Measurements from ENCODE around the gene CNTNAP5. TPM values are rescaled to one million over a fixed set of nuclear protein-coding genes. Genes with fewer than 3 reads are reported as not detected.

CNTNAP5 gene
- total and polyA plus RNA-seq, 7 experiments from 2014 or later: not detected

DNA sequence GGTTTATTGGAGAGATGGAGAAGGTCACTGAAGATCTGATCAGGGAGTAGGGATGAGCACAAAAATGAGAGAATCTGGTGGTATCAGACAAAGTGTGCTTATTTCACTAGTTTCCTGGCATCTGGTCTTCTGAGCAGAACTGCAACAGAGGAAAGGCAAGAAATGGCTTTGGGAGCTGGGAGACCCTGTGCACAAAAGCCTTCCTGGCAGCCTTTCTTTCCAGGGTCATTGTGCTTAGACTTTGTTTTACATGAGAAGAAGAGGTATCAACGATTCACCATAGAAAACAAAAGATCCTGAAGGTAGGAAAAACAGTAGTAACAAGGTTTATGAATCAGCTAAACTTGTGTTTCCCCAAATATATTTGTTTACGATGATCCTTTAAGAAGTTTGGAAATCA, 162.9 kb downstream of the CNTNAP5 start:
- ChIA-PET POLR2A (no interaction called here), CTCF (no interaction called here)
- Histone ChIP-seq H3K27me3 (ENCODE audit: control insufficient read depth in 2 of 2, insufficient read depth in 2 of 2, low read length in 2 of 2) (no peaks in the 10 kb centered on the region), H3K4me3 (ENCODE audit: low read length) (no peak overlapping the region), H3K36me3 (ENCODE audit: control insufficient read depth in 2 of 3, insufficient read depth in 3 of 3, low read length in 3 of 3) (no peaks in the 10 kb centered on the region), H3K4me1 (ENCODE audit: control insufficient read depth in 2 of 2, insufficient read depth in 2 of 2, low read length in 2 of 2) (no peaks in the 10 kb centered on the region), H3K27ac (ENCODE audit: low read depth, low read length) (no peak overlapping the region), H3K9me3 (ENCODE audit: control insufficient read depth in 2 of 3, low read length in 3 of 3) (no peaks in the 10 kb centered on the region)
- DNase-seq: no peak
- Mint-ChIP-seq H3K4me3 (no peak overlapping the region), H3K36me3 (peaks cover 0 to 2% (median 0%) of the 10 kb centered on the region in 5 donors), H3K4me1 (no peaks in the 10 kb centered on the region), H3K9me3 (peaks cover 0 to 24% (median 2%) of the 10 kb centered on the region in 11 donors), H3K27me3 (no peaks in the 10 kb centered on the region), H3K27ac (no peak overlapping the region)
- no peak for ATAC-seq
- intact Hi-C loops (cut with micrococcal nuclease): no loop called here

DNA sequence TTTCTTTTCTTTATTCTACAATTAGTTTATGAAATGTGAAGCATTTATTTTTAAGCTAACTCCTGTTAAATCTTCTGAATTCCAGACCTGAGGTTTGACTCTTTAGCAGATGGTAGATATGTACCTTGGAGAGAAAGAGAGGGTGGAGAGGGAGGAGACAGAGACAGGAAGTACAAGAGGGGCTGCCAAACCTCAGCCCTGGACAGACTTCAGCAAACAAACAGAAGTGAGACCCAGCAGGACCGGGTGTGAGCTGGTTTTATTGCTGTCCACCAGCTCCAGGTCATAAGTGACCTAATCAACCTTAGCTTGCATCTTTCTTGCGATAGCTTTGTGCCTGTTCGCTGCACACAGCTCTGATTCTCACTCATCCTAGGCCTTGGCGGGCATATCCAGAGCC, 168.6 kb downstream of the CNTNAP5 start:
- no peak overlapping the region for H3K4me3 Mint-ChIP-seq
- intact Hi-C loops (cut with micrococcal nuclease): no loop called here
- no peak overlapping the region for H3K4me3 ChIP-seq (ENCODE audit: low read length)
- H3K9me3 Mint-ChIP-seq: peaks cover 0 to 11% (median 4%) of the 10 kb centered on the region in 11 donors
- ChIA-PET CTCF (no interaction called here), POLR2A (no interaction called here)
- no peak overlapping the region for H3K27ac ChIP-seq (ENCODE audit: low read depth, low read length)
- DNase-seq: no peak
- H3K36me3 ChIP-seq (ENCODE audit: control insufficient read depth in 2 of 3, insufficient read depth in 3 of 3, low read length in 3 of 3): no peaks in the 10 kb centered on the region
- H3K27me3 Mint-ChIP-seq: no peaks in the 10 kb centered on the region
- no peaks in the 10 kb centered on the region for H3K27me3 ChIP-seq (ENCODE audit: control insufficient read depth in 2 of 2, insufficient read depth in 2 of 2, low read length in 2 of 2)
- no peak overlapping the region for H3K27ac Mint-ChIP-seq
- H3K9me3 ChIP-seq (ENCODE audit: control insufficient read depth in 2 of 3, low read length in 3 of 3): no peaks in the 10 kb centered on the region
- H3K4me1 Mint-ChIP-seq: no peaks in the 10 kb centered on the region
- no peak for ATAC-seq
- peaks cover 0 to 4% (median 0%) of the 10 kb centered on the region in 5 donors for H3K36me3 Mint-ChIP-seq
- H3K4me1 ChIP-seq (ENCODE audit: control insufficient read depth in 2 of 2, insufficient read depth in 2 of 2, low read length in 2 of 2): no peaks in the 10 kb centered on the region

GRCh38 chr2:124201713-124202112, 176.6 kb downstream of the CNTNAP5 start:
- Mint-ChIP-seq H3K4me1 (no peaks in the 10 kb centered on the region), H3K27ac (no peak overlapping the region), H3K9me3 (peaks cover 0 to 11% (median 4%) of the 10 kb centered on the region in 11 donors), H3K27me3 (no peaks in the 10 kb centered on the region), H3K36me3 (no peaks in the 10 kb centered on the region), H3K4me3 (no peak overlapping the region)
- ChIA-PET CTCF (no interaction called here), POLR2A (no interaction called here)
- no peaks in the 10 kb centered on the region for H3K9me3 ChIP-seq (ENCODE audit: control insufficient read depth in 2 of 3, low read length in 3 of 3)
- no peaks in the 10 kb centered on the region for H3K36me3 ChIP-seq (ENCODE audit: control insufficient read depth in 2 of 3, insufficient read depth in 3 of 3, low read length in 3 of 3)
- H3K27me3 ChIP-seq (ENCODE audit: control insufficient read depth in 2 of 2, insufficient read depth in 2 of 2, low read length in 2 of 2): no peaks in the 10 kb centered on the region
- no peak overlapping the region for H3K4me3 ChIP-seq (ENCODE audit: low read length)
- H3K4me1 ChIP-seq (ENCODE audit: control insufficient read depth in 2 of 2, insufficient read depth in 2 of 2, low read length in 2 of 2): no peaks in the 10 kb centered on the region
- no peak for ATAC-seq
- H3K27ac ChIP-seq (ENCODE audit: low read depth, low read length): no peak overlapping the region
- DNase-seq: no peak
- intact Hi-C loops (cut with micrococcal nuclease): no loop called here

GRCh38 chr2:124209441-124209840, 184.4 kb downstream of the CNTNAP5 start:
- Mint-ChIP-seq H3K27ac (no peak overlapping the region), H3K36me3 (no peaks in the 10 kb centered on the region), H3K27me3 (peaks cover 0 to 3% (median 0%) of the 10 kb centered on the region in 5 donors), H3K4me3 (no peak overlapping the region), H3K9me3 (peaks cover 0 to 10% (median 3%) of the 10 kb centered on the region in 11 donors), H3K4me1 (no peaks in the 10 kb centered on the region)
- H3K36me3 ChIP-seq (ENCODE audit: control insufficient read depth in 2 of 3, insufficient read depth in 3 of 3, low read length in 3 of 3): no peaks in the 10 kb centered on the region
- DNase-seq (no peak), ATAC-seq (no peak)
- POLR2A ChIA-PET: no interaction called here
- no peaks in the 10 kb centered on the region for H3K27me3 ChIP-seq (ENCODE audit: control insufficient read depth in 2 of 2, insufficient read depth in 2 of 2, low read length in 2 of 2)
- CTCF ChIA-PET: no interaction called here
- no peaks in the 10 kb centered on the region for H3K4me1 ChIP-seq (ENCODE audit: control insufficient read depth in 2 of 2, insufficient read depth in 2 of 2, low read length in 2 of 2)
- no peak overlapping the region for H3K4me3 ChIP-seq (ENCODE audit: low read length)
- no peak overlapping the region for H3K27ac ChIP-seq (ENCODE audit: low read depth, low read length)
- no peaks in the 10 kb centered on the region for H3K9me3 ChIP-seq (ENCODE audit: control insufficient read depth in 2 of 3, low read length in 3 of 3)
- intact Hi-C loops (cut with micrococcal nuclease): no loop called here

DNA sequence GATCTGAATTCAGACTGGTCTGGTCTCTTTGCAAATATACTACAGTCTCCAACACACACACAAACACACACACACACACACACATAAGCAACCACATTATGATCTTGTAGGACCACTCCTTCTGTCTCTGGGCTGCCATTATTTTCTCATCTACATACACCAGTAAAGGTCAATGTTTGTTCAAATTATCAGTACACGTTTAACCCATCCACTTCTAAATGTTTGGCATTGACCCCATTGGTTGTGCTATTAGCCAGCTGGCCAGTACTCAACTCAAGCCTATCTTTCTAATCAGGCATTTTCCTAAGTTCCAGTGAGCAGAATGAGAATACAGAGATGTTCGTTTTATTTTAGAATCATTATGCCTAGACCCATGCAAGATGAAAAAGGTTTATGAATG, 186.4 kb downstream of the CNTNAP5 start:
- Histone ChIP-seq H3K27ac (ENCODE audit: low read depth, low read length) (no peak overlapping the region), H3K4me3 (ENCODE audit: low read length) (no peak overlapping the region), H3K9me3 (ENCODE audit: control insufficient read depth in 2 of 3, low read length in 3 of 3) (no peaks in the 10 kb centered on the region), H3K36me3 (ENCODE audit: control insufficient read depth in 2 of 3, insufficient read depth in 3 of 3, low read length in 3 of 3) (no peaks in the 10 kb centered on the region), H3K27me3 (ENCODE audit: control insufficient read depth in 2 of 2, insufficient read depth in 2 of 2, low read length in 2 of 2) (no peaks in the 10 kb centered on the region), H3K4me1 (ENCODE audit: control insufficient read depth in 2 of 2, insufficient read depth in 2 of 2, low read length in 2 of 2) (no peaks in the 10 kb centered on the region)
- H3K9me3 Mint-ChIP-seq: peaks cover 0 to 10% (median 4%) of the 10 kb centered on the region in 11 donors
- no peaks in the 10 kb centered on the region for H3K36me3 Mint-ChIP-seq
- ChIA-PET CTCF (no interaction called here), POLR2A (no interaction called here)
- no peak overlapping the region for H3K4me3 Mint-ChIP-seq
- DNase-seq (no peak), ATAC-seq (no peak)
- no peaks in the 10 kb centered on the region for H3K4me1 Mint-ChIP-seq
- H3K27me3 Mint-ChIP-seq: peaks cover 0 to 3% (median 0%) of the 10 kb centered on the region in 5 donors
- no peak overlapping the region for H3K27ac Mint-ChIP-seq
- intact Hi-C loops (cut with micrococcal nuclease): no loop called here

DNA sequence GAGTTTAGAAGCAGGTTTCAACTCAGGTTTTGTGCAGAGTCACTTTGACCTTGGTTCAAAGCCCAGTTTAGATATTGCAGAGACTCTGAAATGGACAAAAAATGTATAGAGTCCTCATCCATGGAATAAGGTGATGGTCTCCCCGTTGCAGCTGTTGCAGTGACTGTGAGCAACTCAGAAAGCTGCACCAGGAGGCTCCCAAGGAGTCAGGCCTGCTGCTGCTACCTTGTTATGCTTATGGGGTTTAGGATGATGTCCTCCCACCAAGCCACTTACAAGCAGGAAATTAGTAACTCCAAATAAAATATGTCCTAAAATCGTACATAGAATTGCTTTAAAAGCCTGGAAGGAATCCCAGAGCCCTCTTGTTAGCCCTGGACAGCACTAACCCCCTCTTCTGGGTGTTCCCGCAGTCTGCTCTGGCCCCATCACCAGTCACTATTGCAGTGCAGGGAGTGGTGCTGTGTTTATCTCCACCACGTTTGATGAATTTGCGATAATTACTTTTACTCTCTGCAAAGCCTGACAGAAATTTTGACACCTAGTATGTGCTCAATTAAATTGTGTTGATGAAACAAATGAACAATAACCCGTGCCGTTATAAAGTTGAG, 189.0 kb downstream of the CNTNAP5 start:
- no peaks in the 10 kb centered on the region for H3K9me3 ChIP-seq (ENCODE audit: control insufficient read depth in 2 of 3, low read length in 3 of 3)
- Mint-ChIP-seq H3K9me3 (peaks cover 1 to 23% (median 6%) of the 10 kb centered on the region in 11 donors), H3K27ac (no peak overlapping the region), H3K4me1 (no peaks in the 10 kb centered on the region), H3K27me3 (peaks cover 0 to 3% (median 0%) of the 10 kb centered on the region in 5 donors), H3K4me3 (no peak overlapping the region), H3K36me3 (no peaks in the 10 kb centered on the region)
- H3K36me3 ChIP-seq (ENCODE audit: control insufficient read depth in 2 of 3, insufficient read depth in 3 of 3, low read length in 3 of 3): no peaks in the 10 kb centered on the region
- H3K27me3 ChIP-seq (ENCODE audit: control insufficient read depth in 2 of 2, insufficient read depth in 2 of 2, low read length in 2 of 2): no peaks in the 10 kb centered on the region
- no peak overlapping the region for H3K27ac ChIP-seq (ENCODE audit: low read depth, low read length)
- H3K4me1 ChIP-seq (ENCODE audit: control insufficient read depth in 2 of 2, insufficient read depth in 2 of 2, low read length in 2 of 2): no peaks in the 10 kb centered on the region
- ATAC-seq (no peak), DNase-seq (no peak)
- POLR2A ChIA-PET: no interaction called here
- CTCF ChIA-PET: no interaction called here
- no peak overlapping the region for H3K4me3 ChIP-seq (ENCODE audit: low read length)
- intact Hi-C loops (cut with micrococcal nuclease): no loop called here

- H3K27me3 Mint-ChIP-seq: no peaks in the 10 kb centered on the region
- ATAC-seq: no peak
Measured at GRCh38 chr2:124246170-124246569, 221.1 kb downstream of the CNTNAP5 start.

More at GRCh38 chr2:124246170-124246569, 221.1 kb downstream of the CNTNAP5 start:
- intact Hi-C loops (cut with micrococcal nuclease): no loop called here
- Mint-ChIP-seq H3K9me3 (peaks cover 0 to 13% (median 2%) of the 10 kb centered on the region in 11 donors), H3K27ac (no peak overlapping the region), H3K4me1 (no peaks in the 10 kb centered on the region), H3K4me3 (no peak overlapping the region), H3K36me3 (no peaks in the 10 kb centered on the region)
- Histone ChIP-seq H3K27ac (ENCODE audit: low read depth, low read length) (no peak overlapping the region), H3K4me3 (ENCODE audit: low read length) (no peak overlapping the region), H3K9me3 (ENCODE audit: control insufficient read depth in 2 of 3, low read length in 3 of 3) (no peaks in the 10 kb centered on the region), H3K36me3 (ENCODE audit: control insufficient read depth in 2 of 3, insufficient read depth in 3 of 3, low read length in 3 of 3) (no peaks in the 10 kb centered on the region), H3K4me1 (ENCODE audit: control insufficient read depth in 2 of 2, insufficient read depth in 2 of 2, low read length in 2 of 2) (no peaks in the 10 kb centered on the region), H3K27me3 (ENCODE audit: control insufficient read depth in 2 of 2, insufficient read depth in 2 of 2, low read length in 2 of 2) (no peaks in the 10 kb centered on the region)
- POLR2A ChIA-PET: no interaction called here
- CTCF ChIA-PET: no interaction called here
- DNase-seq: no peak
